NCI-H128 (cell line): Measurements from ENCODE around the gene TRAF5.
"Not testable (repeated sequence)": the region's sequence is repeated elsewhere in the genome, so short reads cannot be mapped to it uniquely, and the experiment has no call there.

ENCODE experiments used
- DNase-seq: peaks from one replicate; lab custom pipeline; 2025; ENCODE audit not compliant: unreplicated experiment; lab: John Stamatoyannopoulos, UW

Gene TRAF5

DNA sequence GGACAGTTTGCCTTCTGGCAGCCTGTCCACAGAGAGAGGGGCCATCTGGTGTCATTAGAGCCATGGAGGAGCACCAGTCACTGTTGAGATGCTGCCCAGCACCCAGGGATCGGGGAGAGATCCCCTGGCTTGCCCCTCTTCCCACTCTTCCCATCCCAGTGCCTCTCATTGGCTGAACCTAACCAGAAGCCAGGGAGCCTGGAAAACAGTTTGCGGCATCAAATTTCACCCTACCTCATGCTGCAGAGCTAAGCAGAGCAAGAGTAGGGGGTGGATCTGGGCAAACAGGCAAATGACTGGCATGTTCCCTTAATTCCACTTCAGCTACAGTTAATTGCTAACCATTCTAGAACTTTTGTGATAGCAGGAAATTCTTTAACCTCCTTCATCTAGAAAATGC, 19.1 kb downstream of the TRAF5 start:
- no peak for DNase-seq

DNA sequence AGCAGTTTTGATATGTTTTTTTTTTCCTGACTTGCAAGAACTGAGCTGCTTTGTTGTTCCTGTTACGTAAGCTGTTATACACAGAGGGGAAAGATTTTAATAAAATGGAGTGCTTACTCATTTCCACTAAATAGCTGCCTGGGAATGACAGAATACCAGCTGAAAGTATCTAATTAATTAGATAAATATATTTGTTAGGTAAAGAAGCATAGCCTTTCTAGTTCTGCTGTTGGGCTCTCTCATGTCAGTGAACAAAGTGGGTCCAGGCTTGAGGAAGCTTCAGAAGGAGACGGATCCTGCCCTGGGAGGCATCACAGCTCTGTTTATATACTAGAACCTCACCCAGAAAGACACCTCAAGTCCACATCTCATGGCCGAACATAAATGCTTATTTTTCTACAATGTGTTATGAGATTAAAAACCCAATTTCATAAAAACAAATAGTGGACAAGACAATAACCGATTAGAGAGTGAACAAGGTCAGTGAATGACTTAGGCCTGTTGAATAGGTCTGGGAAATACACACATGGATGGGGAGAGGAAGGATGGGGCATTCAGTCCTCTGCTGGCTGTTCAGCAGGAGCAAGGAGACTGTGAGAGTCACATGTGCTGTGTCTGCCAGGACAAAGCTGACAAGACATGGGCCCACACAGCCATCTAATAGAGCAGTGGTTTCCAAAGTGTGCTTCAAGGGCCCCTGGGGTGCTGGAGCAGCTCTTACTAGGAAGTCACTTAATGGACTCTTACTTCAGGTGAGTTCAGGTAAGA, 20.6 kb downstream of the TRAF5 start:
- peak; percentile 84 for DNase-seq

DNA sequence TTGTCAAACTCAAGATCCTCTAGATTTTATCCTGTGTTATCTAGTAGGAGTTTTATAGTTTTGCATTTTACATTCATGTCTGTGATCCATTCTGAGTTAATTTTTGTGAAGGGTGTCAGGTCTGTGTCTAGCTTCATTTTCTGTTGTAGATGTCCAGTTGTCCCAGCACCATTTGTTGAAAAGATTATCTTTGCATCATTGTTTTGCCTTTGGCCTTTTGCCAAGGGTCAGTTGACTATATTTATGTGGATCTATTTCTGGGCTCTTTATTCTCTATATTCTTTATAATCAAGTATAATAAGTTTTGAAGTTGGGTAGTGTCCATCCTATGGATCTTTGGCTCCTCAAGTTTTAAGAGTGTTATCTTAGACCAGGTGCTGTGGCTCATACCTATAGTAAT, 21.9 kb downstream of the TRAF5 start:
- no peak for DNase-seq

DNA sequence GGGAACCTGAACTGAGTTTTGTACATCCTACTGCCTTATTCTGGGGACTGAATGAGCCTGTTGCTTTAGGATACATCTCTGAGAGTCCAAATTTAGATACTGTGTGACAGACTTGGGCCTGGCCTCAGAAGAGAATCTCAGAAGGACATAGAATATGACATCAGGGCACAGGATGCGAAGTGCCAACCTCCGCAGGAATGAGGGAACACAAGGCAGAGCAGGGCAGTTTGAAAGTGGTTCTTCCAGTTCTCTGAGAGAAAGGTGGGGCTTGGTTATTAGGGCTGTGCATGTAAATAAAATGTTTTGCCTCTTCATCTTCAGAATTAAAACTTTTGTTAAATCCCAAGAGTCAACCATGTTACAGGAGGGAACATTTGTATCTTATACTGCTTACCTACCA, 23.1 kb downstream of the TRAF5 start:
- no peak for DNase-seq

DNA sequence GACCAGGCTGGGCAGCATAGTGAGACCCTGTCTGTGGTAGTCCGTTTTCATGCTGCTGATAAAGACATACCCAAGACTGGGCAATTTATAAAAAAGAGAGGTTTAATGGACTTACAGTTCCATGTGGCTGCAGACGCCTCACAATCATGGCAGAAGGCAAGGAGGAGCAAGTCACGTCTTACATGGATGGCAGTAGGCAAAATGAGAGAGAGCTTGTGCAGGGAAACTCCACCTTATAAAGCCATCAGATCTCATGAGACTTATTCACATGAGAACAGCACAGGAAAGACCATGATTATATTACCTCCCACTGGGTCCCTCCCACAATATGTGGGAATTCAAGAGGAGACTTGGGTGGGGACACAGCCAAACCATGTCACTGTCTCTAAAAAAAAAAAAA, 25.4 kb downstream of the TRAF5 start:
- not testable (repeated sequence) for DNase-seq

DNA sequence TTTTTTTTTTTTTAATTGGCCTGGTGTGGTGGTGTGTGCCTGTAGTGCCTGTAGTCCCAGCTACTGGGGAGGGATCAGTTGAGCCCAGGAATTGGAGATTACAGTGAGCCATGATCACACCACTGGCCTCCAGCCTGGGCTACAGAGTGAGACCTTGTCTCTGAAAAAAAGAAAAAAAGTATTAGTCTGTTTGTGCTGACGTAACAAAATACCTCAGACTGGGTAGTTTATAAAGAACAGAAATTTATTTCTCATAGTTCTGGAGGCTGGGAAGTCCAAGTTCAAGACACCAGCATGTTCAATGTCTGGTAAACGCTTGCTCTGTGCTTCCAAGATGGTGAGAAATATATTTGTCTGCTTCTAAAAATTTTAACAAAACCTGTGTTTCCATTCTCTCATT, 25.8 kb downstream of the TRAF5 start:
- DNase-seq, result no peak

DNA sequence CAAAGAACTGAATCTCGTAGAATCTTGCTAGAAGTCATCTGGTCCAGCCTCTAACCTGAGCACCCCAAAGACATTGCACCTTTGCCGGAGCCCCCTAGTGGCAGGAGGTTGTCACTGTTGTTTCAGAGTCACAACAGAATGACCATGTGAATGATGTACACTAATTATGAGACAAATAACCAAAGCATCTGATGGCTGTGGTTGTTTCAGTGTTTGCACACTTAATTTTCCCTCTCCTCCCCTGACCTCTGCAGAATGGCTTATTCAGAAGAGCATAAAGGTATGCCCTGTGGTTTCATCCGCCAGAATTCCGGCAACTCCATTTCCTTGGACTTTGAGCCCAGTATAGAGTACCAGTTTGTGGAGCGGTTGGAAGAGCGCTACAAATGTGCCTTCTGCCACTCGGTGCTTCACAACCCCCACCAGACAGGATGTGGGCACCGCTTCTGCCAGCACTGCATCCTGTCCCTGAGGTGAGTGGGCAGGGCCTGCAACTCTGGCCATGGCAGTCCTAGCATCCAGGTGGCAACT, 26.4 kb downstream of the TRAF5 start:
- no peak for DNase-seq

DNA sequence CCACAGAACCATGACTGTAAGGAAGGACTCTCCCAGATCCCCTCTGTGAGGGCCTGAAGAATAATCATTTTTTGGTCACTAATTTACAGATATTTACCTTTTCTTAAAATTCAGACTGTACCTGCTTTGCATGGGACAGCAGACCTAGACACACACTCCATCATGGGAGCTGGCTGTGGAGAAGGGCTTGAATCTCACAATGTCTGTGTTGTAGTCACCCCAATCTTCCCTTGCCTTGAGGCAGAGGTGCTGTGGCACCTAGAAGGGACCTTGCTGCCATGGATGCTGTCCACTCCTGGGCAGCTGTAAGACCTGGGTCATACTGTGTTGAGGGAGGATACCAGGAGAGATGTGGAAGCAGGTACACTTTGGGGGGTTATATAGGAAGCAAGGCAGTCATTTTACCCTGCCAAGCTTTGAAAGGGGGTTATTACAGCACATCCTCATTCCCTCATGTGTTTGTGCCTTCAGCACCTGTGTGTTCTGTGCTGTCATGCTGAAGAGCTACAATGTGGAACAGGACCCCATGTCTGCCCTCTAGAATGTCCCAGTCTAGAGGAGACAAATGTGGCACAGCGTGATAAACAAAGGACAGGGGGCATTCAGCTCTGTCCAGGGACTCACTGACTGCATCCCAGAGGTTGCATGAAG, 27.1 kb downstream of the TRAF5 start:
- DNase-seq, result no peak

DNA sequence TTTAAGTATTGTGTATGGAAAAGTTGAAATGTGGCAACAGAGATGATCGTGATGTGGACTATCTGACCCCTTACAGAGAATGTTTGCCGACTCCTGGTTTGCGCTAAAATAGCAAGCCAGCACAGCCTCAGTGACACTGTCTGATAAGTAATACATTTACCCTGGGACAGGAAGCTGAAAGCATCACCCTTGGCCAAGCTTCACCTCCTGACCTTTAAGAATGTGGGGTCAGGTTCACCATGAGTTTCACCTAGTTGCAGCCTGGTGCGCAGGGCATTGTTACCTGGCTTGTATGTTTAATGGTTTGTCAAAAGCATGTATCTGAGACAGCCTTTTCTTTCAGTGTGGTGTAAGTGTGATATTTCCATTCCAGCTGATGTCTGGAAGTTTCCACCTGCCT, 29.2 kb downstream of the TRAF5 start:
- DNase-seq, result no peak

DNA sequence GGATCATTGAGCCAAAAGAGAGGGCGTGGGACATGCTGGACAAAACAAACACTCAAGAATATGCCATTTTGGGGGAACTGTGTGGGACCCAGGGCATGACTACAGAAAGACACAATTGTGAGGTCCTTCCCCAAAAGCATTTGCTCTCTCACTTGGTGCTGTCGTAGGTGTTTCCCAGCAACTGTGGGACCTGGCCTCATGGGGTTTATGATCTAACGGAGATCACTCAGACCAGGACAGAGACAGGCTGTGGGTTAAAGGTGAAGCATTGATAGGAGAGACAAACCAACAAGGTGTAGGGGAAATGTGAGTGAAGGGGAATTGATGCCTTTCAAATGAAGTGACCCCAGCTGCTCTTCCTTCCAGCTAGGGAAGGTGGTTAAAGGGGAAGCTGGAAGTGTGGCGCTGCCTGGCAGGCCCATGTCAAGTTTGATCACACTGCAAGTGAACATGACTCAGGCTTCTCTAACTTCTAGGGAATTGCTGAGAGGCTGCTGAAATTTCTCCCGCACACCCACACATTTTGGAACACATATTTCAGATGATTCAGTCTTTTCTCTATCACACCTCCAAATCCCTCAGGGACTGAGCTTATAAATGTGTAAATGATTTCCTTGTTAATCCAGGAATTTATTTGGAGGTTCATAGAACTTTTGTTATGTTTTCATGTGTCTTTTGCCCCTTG, 30.2 kb downstream of the TRAF5 start:
- DNase-seq, result no peak

DNA sequence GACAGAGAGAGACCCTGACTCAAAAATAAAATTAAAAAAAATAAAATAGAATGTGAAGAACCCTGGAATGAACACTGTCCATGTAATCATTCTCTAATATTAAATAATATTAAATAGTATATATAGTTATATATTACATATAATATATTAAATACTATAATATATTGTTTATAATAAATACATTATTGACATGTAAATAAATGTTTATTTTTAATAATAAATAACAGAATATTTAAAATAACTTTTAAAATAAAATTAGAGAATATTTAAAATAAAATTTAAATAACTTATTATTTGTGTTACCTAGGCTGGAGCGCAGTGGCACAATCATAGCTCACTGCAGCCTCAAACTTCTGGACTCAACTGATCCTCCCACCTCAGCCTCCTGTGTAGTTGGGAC, 32.1 kb downstream of the TRAF5 start:
- no peak for DNase-seq

DNA sequence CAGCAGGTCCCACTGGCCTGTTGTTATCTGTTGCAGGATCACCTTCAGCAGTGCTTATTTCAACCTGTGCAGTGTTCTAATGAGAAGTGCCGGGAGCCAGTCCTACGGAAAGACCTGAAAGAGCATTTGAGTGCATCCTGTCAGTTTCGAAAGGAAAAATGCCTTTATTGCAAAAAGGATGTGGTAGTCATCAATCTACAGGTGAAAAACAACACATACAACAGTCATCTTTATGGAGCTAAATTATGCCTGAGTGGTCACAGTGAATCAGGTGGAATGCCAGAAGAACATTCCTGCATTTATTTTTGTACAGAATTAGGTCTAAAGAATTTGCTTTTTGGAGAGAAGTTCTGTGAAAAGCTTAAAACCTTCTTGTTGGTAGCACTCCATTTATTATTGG, 33.2 kb downstream of the TRAF5 start:
- no peak for DNase-seq

DNA sequence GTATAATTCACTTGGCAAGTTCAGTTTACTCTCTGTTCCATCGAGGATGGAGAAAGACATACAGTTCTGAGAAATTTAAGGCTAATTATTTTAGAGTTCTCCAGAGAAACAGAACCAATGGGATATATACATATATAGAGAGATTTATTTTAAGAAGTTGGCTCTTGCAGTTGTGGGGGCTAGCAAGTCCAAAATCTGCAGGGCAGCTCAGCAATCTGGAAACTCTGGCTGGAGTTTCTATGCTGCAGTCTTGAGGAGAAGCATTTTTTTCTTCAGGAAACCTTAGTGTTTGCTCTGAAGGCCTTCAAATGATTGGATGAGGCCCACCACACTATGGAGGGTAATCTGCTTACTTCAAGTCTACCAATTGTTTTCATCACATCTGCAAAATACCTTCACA, 34.6 kb downstream of the TRAF5 start:
- no peak for DNase-seq

DNA sequence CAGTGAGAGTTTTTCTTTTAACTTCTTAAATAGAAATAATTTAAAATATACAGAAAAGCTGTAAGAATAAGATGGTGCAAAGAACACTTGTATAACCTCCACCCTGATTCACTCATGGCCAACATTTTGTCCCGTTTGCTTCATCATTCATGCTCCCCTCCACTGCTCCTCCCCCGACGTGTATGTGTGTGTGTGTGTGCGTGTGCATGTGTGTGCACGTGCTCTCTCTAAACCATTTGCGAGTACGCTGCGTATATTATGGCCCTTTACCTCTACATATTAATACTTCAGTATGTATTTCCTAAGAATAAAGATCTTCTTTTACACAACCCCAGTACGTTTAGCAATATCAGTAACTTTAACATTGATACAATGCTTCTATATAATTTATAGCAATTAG, 43.0 kb downstream of the TRAF5 start:
- no peak for DNase-seq

DNA sequence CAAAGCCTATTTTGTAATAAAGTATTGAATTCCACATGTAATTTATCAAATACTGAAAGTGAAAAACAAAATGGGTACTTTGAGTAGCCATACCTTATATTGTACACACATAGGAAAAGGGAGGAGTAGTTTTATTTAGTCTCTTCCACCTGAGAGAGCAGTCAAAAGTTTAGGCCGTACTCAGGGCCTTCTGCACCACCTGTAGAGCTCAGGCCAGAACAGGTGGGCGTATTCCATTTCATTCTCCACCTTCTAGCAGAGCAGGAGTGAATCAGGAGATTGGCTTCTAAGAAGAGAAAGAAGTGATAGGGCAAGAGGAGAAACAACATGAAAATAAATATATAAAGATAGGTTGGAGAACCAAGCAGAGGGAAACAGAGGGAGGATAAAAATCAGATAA, 44.0 kb downstream of the TRAF5 start:
- DNase-seq, result no peak

DNA sequence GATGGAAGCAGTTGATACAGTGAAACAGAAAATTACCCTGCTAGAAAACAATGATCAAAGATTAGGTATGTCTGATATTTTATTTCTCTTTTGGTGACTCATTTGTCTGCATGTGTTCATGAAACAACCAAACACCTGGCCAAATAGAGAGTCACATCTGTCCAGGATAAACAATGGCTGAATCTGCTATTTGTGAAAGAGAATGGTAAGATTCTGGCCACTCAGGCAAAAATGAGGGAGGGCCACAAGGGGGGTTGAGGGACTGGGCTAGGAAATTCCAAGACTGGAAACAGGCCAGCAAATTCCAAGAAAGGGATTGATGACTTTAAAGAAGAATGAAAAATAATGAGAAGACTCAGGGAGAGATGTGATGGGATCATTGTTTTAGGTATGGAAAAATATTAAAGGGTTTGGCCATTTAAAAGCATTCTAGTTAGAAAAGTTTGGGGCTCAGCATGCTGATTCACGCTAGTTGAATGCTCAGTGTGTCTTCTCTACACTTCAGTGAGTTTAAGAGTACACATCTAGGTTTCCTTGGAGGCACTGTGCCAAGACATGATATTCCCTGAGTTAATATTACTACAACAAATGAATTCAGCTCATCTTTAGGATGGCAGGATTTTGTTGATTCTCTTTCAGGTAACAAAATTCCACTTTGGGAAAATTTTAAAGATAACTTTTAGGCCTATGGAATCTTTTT, 44.9 kb downstream of the TRAF5 start:
- no peak for DNase-seq

DNA sequence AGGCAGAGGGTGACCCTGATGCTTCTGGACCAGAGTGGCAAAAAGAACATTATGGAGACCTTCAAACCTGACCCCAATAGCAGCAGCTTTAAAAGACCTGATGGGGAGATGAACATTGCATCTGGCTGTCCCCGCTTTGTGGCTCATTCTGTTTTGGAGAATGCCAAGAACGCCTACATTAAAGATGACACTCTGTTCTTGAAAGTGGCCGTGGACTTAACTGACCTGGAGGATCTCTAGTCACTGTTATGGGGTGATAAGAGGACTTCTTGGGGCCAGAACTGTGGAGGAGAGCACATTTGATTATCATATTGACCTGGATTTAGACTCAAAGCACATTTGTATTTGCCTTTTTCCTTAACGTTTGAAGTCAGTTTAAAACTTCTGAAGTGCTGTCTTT, 45.8 kb downstream of the TRAF5 start:
- no peak for DNase-seq

DNA sequence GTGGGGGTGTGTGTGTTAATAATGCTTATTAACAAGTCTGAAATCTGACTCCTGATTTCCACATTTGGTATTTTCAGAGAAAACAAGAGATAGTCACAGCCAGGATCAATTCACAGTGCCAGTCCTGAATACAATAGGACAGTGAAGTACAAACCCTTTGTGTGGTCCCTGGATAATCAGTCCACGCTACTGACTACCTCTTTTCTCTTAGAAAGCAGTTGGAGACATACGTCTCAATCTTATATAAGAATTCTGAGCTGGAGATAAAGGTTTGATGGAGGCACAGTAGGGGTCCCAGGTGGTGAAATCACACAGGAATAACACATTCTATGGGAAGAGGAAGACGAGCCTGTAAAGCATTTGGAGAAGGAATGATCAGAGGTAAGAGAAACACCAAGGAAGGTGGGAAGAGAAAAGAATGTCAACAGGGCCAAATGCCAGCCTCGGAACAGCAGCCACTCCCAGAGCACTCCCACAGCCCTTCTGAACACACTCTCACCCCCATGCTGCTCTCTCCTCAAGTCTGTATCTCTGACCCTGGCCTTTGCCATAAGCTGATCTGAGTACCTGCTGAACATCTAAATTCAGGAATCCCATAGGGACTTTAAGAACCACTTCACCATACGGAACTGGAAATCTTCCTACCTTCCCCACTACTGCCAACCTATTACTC, 48.6 kb downstream of the TRAF5 start:
- no peak for DNase-seq

DNA sequence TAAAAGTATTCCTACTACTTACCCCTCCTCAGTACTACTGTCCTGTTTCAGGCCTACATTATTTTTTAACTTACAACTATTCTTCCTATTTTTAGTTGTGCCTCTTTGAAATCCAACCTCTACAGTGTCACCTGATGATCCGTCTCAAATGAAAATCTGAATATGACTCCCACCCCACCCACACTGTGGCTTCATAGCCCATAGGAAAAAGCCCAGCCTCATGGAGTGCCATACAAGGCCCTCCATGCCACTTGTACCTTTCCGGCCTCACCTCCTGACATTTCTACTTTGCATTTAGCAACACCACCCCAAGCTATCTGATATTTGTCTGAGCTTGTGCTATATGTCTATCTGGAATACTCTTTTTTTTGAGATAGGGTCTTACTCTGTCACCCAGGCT, 49.3 kb downstream of the TRAF5 start:
- no peak for DNase-seq

DNA sequence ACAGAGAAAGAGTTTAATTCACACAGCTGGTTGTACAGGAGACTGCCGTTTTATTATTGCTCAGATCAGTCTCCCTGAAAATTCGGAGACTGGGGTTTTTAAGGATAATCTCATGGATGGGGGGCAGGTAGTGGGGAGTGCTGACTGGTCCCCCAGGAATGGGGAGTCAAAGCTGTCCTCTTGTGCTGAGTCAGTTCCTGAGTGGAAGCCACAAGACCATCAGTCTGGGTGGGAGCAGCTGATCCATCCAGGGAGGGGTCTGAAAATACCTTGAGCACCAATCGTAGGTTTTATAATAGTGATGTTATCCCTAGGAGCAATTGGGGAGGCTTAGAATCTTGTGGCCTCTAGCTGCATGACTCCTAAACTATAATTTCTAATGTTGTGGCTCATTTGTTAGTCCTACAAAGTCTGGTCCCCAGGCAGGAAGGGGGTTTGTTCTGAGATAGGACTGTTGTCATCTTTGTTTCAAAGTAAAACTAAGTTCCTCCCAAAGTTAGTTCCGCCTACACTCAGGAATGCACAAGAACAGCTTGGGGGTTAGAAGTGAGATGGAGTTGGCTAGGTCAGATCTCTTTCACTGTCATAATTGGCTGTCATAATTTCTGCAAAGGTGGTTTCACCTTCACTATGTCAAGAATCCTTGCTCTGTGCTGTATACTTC, 50.3 kb downstream of the TRAF5 start:
- DNase-seq, result no peak
